HK-2 (cell line): ENCODE results near the gene DSC3.
"Not testable (repeated sequence)": the region's sequence is repeated elsewhere in the genome, so short reads cannot be mapped to it uniquely, and the experiment has no call there.

Experiments
- DNase-seq: peaks from one replicate; pipeline ENCODE4 v3.0.0-alpha.2; 2018; ENCODE audit not compliant: unreplicated experiment

DSC3 gene

DNA sequence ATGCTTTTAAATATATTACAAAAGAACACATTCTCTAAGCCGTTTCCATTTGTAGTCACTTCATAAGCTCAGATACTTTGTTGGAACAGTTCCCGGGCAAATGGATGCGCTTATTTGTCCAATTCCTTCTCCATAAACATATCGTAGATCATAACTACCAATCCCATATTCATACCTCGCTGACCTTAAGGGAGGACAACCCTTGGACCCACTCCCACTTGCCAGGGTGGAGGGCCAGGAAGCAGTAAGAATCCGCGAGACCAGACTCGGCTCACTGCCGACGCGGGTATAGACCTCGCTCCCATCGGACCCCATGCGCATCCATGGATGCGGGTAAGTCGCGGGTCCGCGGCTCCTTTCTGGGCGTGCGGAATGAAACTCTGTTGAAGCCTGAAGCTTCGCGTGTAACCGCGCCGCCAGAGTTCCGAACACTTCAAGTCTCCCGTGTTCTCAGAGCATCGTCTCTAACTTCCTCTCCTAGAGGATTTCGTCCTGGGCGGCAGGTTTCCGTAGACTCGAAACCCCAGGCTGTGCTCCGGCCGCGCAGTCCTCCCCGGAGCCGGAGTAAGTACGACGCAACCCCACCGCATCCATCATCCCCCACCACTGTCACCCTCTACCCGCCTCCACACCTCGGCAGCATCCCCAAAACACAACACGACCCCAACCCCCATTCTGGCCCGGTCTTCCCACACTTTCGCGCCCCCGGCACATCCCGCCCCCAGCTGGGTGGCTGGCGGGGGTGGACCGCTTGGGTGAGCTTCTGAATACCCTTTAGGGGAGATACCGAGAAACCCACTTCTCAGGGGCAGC is 1.1 kb downstream of the DSC3 start:
- DNase-seq: no peak

DNA sequence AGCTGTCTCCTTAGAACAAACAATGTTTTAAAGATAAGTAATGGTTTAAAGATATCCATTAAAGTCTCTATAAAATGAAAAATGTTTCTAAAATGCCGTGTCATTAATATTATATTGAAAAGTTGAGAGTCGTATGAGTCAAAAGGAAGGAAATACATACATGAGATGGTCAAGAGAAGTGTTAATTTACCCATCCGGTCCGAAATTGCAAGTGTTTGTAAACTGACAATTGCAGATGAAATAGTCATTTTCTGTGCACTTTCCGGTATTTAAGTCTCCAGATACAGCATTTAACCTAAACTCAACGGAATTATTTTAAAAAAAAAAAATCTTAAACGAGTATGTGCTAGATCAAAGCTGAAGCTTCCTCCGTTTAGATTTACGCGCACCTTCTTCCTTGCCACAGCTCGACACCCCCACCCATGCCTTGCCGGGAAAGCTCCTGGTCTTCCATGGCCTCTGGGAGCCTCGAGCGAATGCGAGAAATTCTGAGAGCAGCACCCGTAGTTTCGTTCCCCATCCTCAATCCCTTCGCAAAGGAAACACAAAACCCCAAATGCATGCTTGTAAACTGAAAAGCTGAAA is 1.8 kb downstream of the DSC3 start:
- DNase-seq: no peak

DNA sequence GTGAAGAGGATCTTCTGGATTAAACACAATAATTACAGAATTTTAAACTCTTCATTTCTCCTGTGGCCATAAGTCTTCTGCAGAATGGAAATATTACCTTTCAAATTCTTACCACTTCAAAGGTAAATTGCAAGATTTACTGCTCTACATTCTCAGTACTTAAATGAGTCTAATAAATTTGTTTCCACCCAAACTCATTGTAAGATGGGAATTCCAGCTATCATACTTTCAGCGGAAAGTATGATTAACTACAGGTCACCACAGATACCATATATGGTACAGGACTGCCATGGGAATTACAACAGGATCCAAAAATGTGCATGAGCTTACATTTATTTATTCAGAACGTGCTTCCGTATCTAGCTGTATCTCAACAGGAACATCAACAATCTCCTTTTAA is 3.1 kb downstream of the DSC3 start:
- DNase-seq: no peak

DNA sequence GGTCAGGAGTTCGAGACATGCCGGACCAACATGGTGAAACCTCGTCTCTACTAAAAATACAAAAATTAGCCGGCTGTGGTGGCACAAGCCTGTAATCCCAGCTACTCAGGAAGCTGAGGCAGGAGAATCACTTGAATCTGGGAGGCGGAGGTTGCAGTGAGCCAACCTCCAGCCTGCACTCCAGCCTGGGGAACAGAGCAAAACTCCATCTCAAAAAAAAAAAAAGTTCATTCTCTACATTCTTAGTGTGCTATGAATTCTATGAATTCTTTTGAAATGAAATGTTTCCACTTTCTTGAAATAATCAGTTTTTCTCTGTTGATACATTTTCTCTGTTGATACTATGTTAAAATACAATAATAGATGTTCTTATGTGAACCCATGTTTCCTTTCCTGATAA is 4.9 kb downstream of the DSC3 start:
- not testable (repeated sequence) for DNase-seq

DNA sequence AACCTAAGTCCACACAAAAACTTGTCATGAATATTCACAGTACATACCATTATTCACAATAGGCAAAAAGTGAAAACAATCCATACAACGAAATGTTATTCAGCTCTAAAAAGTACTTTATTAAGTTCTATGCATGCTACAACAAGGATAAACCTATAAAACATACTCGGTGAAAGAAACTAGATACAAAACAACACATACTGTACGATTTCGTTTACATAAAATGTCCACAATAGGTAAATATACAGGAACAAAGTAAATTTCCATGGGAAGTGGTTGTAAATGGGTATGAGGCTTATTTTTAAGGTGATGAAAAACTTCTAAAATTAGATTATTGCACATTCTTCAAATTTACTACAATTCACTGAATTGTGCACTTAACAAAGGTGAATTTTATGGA is 8.0 kb downstream of the DSC3 start:
- no peak for DNase-seq

DNA sequence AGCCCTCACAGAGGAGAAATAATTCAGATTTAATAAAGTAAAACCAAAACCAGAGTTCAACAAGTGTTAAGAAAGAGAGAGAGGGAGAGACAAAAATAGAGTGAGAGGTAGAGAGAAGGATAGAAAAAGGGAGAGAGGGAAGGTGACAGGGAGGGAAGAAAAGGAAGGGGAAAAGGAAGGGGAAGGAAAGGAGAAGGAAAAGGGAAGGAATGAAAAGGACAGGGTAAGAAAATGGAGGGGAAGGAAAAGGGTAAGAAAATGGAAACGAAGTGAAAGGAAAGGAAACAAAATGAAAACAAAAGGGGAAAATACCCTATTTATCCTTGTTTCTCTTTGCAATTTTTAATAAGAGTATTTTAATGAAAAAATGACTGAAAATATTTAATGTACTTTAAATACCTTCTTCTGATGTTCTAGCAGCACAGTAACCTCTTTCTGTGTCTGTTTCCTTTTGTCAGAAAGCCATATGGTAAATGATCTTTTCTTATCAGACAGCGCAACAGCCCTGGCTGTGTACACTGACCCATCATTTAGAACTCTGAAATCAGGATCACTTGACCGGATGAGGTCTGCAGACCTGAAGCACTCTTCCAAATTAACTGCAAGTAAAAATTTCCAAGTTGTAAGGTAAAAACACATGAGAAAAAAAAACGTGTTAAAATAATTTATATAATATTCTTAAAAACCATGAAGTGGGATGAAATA is 11.8 kb downstream of the DSC3 start:
- no peak for DNase-seq

DNA sequence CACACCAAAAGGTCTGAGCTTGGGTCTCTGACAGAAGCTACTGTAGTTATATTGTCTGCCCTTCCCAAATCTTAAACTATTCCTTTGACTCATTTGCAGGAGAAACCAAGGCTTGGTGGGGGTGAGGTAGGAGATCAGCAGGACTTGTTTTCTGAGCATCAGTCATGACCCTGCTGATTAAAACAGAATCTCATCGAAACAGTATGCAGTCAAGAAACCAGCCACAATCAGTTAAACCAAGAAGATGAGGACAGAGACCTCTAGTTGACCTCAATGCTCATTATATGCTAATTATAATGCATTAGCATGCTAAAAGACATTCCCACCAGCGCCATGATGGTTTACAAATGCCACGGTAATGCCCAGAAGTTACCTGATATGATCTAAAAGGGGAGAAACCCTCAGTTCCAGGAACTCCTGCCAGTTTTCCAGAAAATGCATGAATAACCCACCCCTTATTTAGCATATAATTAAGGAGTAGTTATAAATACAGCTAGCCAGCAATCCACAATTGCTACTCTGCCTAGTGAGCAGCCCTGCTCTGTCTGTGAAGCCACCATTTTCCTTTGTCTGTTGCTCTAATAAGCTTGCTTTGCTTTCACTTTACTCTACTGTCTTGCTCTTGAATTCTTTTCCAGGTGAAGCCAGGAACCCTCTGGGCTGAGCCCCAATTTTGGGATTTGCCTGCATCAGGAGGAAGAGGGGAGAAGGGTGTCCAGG is 26.7 kb downstream of the DSC3 start:
- no peak for DNase-seq

DNA sequence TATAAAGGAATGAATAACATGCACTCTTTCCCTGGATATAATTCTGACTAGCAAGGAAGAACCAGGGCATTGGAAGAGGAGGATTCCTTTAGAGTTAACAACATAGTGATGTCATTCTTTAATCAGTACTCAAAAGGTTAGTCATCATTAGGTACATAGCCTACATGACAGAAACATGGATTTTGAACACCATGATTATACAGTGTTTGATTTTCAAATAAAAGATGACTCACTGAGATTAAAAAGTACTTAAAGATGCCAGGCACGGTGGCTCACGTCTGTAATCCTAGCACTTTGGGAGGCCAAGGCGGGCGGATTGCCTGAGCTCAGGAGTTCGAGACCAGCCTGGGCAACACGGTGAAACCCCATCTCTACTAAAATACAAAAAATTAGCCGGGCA is 31.1 kb downstream of the DSC3 start:
- DNase-seq: peak; percentile 11

DNA sequence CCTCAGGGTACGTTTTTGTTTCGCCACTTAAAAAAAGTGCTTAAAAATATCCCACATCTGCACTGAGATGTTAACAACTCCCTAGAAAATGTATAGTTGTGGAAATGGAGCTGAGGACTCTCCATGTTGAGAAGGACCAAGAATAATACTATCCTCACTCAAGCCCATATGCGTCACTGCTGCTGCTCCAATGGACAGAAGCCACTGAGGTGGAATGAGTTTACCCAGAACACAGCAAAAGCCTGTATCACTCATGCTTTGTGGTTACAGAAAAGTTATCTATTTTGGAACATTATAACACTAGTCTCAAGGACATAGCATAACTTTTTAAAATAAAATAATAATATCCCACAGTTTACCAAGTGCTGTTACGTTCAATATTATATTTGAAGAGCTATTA is 31.9 kb downstream of the DSC3 start:
- peak; percentile 4 for DNase-seq

DNA sequence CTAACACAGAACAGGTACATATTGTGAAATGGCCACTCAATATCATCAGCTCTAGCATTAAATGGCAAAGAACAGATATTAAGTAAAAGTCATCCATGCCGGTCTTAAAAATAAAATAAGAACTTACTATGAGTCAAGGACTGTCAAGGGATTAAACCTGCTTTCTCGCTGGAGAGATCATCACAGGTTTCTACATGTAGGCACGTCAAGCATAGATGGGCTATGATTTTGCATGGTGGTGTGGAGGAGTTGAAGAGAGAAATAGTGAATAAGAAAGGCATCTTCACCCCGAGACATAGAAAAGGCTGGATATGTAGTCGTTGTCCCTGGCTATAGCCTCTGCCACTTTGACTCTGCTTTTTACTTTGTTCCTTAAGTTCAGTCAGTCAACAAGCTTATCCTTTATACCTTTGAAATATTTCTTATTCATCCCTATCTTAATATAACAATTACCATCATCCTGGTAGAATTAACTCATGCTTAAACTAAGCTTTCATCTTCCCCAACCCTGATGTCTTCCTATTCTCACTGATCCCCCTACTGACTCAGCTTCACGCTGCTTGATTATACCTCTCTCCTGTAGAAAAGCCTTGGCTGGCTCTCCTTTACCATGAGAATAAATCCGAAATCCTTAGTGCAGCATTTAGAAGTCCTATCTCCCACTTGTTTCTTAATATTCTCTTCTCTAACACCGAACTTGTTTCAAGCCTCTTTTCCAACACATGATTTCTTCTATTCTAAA is 42.5 kb downstream of the DSC3 start:
- DNase-seq: no peak

DNA sequence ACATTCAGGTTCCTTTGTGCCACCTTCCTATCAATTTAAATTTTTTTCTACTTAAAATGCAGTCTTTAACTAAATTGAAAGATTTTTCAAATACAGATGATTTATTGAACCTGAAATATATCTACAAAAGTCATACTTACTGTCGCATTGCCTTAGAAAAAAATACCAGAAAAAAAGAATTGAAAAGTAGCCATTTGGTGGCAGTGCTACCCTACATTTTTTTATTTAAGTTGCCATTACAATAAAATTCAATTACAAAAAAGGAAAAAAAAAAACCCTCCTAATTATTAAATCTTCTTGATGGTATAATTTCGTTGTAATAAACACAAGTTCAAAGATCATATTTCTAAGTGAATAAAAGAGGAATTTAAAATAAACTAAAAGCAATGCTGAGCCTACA is 43.4 kb downstream of the DSC3 start:
- DNase-seq: no peak

DNA sequence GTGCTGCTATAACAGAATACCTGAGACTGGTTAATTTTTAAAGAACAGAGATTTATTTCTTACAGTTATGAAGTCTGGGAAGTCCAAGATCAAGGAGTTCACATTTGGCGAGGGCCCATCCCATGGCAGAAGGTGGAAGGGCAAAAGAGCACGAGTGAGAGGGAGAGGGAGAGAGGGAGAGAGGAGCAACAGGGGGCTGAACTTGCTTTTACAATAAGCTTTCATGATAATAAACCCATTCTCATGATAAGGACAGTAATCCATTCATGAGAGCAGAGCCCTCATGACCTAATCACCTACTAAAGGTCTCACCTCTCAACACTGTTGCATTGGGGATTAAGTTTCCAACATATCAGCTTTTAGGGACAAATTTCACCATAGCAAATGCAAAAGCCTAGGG is 45.3 kb downstream of the DSC3 start:
- no peak for DNase-seq

DNA sequence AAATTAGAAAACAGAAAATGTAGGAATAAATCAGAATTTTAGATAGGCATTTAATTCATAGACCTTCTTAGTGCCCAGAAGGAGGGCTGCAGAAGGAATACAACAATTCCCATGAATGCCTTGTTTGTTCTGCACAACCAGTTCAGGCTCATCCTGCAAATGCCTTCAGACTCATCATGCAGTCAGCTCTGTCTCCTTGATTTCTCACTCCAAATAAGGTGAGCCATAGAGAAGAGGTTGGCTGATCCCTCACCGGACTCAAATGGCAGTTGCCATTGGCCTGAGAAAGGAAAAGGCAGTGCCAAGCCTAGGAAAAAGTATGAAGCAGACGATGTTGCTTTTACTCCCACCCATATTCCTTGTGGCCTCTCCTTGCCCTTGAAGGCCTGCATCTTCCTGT is 50.3 kb downstream of the DSC3 start:
- DNase-seq: no peak

DNA sequence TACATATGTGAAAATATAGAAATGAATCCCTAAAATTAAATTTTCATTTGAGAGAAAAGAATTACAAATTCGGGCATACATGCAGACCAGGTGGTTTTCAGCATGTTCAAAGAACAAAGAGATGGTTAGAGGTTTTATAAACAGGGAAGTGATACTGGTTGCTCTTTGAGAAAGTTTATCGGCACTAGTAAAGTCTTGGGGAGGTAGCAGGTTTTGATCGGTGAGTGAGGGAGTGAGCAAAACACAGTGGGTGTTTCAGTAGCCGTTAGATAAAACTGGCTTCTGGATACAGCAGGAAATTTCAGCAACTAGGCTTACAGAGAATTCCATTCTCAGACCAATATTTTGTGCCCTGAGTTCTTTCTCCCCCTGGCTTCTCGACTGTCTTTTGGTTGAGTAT is 51.1 kb downstream of the DSC3 start:
- no peak for DNase-seq

DNA sequence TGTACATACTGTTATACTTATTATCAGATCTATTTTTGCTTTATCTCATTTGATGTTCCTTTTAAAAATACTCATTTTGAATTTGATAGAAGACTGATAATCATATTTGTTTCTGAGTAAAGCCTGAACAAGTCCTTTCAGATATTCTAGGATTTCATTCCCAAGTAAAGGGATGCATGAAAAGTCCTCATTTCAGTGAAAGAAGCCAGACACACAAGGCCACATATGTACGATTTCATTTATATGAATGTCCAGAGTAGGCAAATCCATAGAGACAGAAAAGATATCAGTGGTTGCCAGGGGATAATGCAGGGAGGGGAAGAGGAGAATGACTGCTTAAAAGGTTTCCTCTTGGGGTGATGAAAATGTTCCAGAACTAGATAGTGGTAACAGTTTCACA is 53.4 kb downstream of the DSC3 start:
- no peak for DNase-seq

DNA sequence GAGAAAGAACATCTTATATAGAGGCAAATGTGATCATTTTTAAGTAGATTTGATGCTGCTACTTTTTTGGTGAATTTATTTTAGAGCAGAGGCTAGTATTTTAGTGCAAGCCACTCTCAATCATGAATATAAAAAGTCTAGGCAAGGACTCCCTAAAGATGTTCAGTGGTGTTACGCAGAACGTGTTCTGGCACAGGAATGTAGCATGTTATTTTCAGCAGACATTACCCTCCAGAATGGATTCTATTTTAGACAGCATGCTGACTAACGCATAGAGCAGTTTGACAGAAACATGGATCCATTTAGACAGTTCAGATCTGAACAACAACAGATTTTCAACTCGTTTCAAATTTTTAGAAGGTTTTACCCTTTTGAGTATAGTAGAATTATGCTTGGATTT is 54.1 kb downstream of the DSC3 start:
- no peak for DNase-seq

DNA sequence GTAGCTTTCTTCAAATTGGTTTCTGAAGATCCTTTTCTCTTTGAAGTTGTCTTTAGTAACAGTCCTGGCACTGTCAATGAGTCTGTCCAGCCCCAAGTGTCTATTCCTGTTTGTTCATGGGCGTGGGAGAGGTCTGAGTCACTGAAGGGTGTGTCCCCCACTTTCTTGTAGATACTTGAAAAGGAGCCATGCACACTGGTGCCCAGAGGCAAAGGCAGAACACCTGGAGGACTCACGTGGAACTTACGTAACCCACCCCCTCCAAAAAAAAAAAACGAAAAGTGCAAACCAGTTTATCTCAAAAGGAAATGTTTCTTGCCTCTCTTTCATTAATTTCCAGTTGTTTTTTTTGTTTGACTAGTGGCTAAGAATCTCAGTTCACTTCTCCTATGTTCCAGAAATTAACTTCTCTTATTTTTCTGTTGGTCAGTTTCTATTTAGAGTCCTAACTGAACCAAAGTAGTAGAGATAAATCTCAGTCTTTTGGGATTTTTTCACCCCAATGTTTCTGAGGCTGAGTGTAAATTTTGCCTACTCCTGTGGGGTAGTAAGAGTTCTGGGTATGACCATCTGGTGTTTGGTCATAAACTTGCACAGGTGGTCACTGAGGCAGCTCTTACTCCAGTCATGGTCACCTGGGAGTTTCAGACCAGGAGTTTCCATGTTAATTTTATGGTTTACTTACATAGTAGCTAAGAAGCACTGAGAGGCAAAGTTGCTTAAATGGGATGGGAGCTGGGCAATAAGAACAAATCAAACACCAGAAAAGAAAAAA is 54.9 kb downstream of the DSC3 start:
- no peak for DNase-seq

DNA sequence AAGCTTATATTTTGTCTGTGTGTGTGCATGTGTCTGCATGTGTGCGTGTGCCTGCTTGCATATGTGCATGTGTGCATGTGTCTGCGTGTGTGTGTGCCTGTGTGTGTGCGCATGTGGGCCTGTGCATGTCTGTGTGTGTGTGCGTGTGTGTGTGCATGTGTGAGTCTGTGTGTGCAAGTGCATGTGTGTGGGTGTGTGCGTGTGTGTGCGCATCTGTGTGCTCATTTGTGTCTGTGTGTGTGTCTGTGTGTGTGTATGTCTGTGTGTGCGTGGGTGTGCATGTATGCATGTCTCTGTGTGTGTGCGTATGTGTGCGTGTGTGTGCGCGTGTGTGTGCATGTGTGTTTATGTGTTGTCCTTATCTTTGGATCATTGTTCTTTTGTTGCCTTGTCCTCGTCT is 56.8 kb downstream of the DSC3 start:
- no peak for DNase-seq

DNA sequence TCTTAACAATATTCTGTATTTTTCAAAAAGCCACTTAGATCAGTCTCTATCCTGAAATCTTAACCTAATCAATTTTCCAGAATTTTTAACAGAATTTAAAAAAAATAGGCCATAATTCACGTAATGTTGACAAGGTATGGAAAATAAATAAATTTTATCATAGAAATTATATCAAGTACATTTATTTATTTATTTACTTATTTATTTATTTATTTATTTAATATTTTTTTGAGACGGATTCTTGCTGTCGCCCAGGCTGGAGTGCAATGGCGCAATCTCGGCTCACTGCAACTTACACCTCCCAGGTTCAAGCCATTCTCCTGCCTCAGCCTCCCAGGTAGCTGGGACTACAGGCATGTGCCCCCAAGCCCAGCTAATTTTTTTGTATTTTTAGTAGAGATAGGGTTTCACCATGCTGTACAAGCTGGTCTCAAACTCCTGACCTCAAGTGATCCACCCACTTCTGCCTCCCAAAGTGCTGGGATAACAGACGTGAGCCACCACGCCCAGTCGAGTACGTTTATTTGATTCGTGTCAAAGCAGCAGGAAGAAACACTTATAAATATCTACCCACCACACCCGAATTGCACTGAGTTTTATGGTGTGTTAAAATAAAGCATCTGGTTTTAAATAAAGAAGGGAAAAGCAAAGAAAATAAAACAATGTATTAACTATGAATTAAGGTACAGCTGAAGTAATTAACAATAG is 60.1 kb downstream of the DSC3 start:
- DNase-seq: no peak

DNA sequence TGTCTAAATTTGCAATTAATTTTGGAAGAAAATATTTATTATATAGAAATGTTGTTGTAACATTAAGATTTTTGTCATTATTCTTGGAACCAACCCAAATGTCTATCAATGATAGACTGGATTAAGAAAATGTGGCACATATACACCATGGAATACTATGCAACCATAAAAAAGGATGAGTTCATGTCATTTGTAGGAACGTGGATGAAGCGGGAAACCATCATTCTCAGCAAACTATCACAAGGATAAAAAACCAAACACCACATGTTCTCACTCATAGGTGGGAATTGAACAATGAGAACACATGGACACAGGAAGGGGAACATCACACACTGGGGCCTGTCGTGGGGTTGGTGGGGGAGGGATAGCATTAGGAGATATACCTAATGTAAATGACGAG is 64.5 kb downstream of the DSC3 start:
- not testable (repeated sequence) for DNase-seq
